Naive thymus-derived CD4-positive, alpha-beta T cell (primary cell): ENCODE measurements around the gene VEGFA. TPM values are rescaled to one million over a fixed set of nuclear protein-coding genes. Genes with fewer than 3 reads are reported as not detected.

ENCODE experiments used
- ATAC-seq: fragments of 150-1000 bp; cut with Tn5 transposase; 2 replicates; pipeline ENCODE4 v1.10.0; 2021; ENCODE audit warnings: mild to moderate bottlenecking, moderate library complexity
- CTCF ChIA-PET: fragments of 350-600 bp; sonication (Branson Sonifier 250); formaldehyde crosslinking; loops from one replicate; lab custom pipeline; 2021; ENCODE audit warnings: antibody characterized with exemption; lab: Charles Lee
- POLR2A ChIA-PET: fragments of 350-600 bp; sonication (Branson Sonifier 250); formaldehyde crosslinking; loops from one replicate; lab custom pipeline; 2021; ENCODE audit warnings: antibody characterized with exemption, inconsistent platforms; lab: Charles Lee
- DNase-seq, 9 donors: peaks; one replicate each; pipeline versions ENCODE4 v3.0.0 to v3.0.0-alpha.2; 2020 to 2022; ENCODE audit warnings: mixed read lengths in 1 of 9
- H3K27ac ChIP-seq: one replicate; pipeline ENCODE4 v1.7.0; 2013; ENCODE audit warnings: mild to moderate bottlenecking, low read depth, low read length, moderate library complexity
- H3K27me3 ChIP-seq, 2 donors: one replicate each; pipeline ENCODE4 v1.7.0; 2013; ENCODE audit warnings: low read length in 2 of 2, mild to moderate bottlenecking in 2 of 2, moderate library complexity in 2 of 2; ENCODE audit not compliant: control insufficient read depth in 2 of 2, insufficient read depth in 2 of 2
- H3K36me3 ChIP-seq, 3 experiments: 1 replicate in 2 of 3; 2 replicates in 1 of 3; pipeline ENCODE4 v1.7.0; 2013; ENCODE audit warnings: low read length in 3 of 3, mild to moderate bottlenecking in 3 of 3, moderate library complexity in 1 of 3; ENCODE audit not compliant: insufficient read depth in 3 of 3, control insufficient read depth in 2 of 3
- H3K4me1 ChIP-seq, 2 donors: one replicate each; pipeline ENCODE4 v1.7.0; 2013; ENCODE audit warnings: low read length in 2 of 2, mild to moderate bottlenecking in 2 of 2, moderate library complexity in 1 of 2; ENCODE audit not compliant: control insufficient read depth in 2 of 2, insufficient read depth in 2 of 2
- H3K4me3 ChIP-seq: 2 replicates; pipeline ENCODE4 v1.7.0; 2013; ENCODE audit warnings: mild to moderate bottlenecking, low read length
- H3K9me3 ChIP-seq, 3 experiments: 1 replicate in 2 of 3; 2 replicates in 1 of 3; pipeline ENCODE4 v1.7.0; 2013; ENCODE audit warnings: low read length in 3 of 3; ENCODE audit not compliant: control insufficient read depth in 2 of 3
- H3K27ac Mint-ChIP-seq, 9 donors: one replicate each; pipeline ENCODE4 v1.8.0; 2020 to 2022; ENCODE audit warnings: mixed read lengths in 9 of 9, mild to moderate bottlenecking in 8 of 9, moderate library complexity in 5 of 9, inconsistent platforms in 2 of 9
- H3K27me3 Mint-ChIP-seq, 5 donors: one replicate each; pipeline ENCODE4 v1.8.0; 2021 to 2022; ENCODE audit warnings: mixed read lengths in 5 of 5, mild to moderate bottlenecking in 1 of 5
- H3K36me3 Mint-ChIP-seq, 5 donors: one replicate each; pipeline ENCODE4 v1.8.0; 2020 to 2022; ENCODE audit warnings: mixed read lengths in 5 of 5, mild to moderate bottlenecking in 3 of 5, inconsistent platforms in 1 of 5
- H3K4me1 Mint-ChIP-seq, 7 donors: one replicate each; pipeline ENCODE4 v1.8.0; 2020 to 2022; ENCODE audit warnings: mixed read lengths in 7 of 7, mild to moderate bottlenecking in 3 of 7, inconsistent platforms in 1 of 7
- H3K4me3 Mint-ChIP-seq, 10 donors: one replicate each; pipeline ENCODE4 v1.8.0; 2020 to 2022; ENCODE audit warnings: mild to moderate bottlenecking in 10 of 10, mixed read lengths in 10 of 10, moderate library complexity in 6 of 10, inconsistent platforms in 2 of 10
- H3K9me3 Mint-ChIP-seq, 11 donors: one replicate each; pipeline ENCODE4 v1.8.0; 2020 to 2022; ENCODE audit warnings: mixed read lengths in 11 of 11, mild to moderate bottlenecking in 4 of 11, inconsistent platforms in 1 of 11, moderate library complexity in 1 of 11
- intact Hi-C, 2 donors: fragments of 100-400 bp; cut with micrococcal nuclease; formaldehyde crosslinking; loops; one replicate each; pipeline ENCODE4 v1.15.1; 2023
- polyA plus RNA-seq, 2 donors: library from polyadenylated mRNA; unstranded; fragments of 300-500 nt; fragmentation: Illumina TruSeq; gene quantifications; one replicate each; pipeline ENCODE4 v1.2.3, GENCODE V29; 2021
- total RNA-seq, 6 experiments: library from RNA in 5 of 6; stranded (reverse) in 5 of 6; gene quantifications; 1 replicate in 5 of 6; 2 replicates in 1 of 6; pipeline ENCODE4 v1.2.3 and lab custom pipeline; 2021 to 2026

The VEGFA gene
- total and polyA plus RNA-seq, 7 experiments from 2014 or later, result 0.26 to 72.1 (median 10.2) TPM; not detected in 1

DNA sequence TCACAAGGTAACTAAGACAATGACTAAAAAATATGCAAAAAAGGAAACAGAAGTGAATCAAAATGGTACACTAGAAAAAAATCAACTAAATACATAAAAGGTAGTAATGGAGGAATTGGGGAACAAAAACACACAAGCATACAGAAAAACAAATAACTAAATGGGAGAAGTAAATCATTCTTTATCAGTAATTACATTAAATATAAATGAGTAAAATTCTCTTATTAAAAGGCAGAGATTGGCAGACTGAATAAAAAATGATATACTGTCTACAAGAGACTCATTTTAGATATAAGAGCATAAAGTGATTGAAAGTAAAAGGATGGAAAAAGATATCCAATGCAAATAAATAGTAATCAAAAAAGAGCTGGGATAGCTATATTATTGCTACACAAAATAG is 39.4 kb upstream of the VEGFA start:
- peaks cover 7 to 15% of the 10 kb centered on the region in 2 donors for H3K4me1 ChIP-seq

GRCh38 chr6:43733471-43734293 is 36.3 kb upstream of the VEGFA start:
- Mint-ChIP-seq H3K27me3 (peaks cover 0 to 2% (median 0%) of the 10 kb centered on the region in 5 donors), H3K36me3 (peaks cover 0 to 12% (median 6%) of the 10 kb centered on the region in 5 donors), H3K4me3 (peak overlapping the region in 2 of 10 donors; percentile 26 to 35), H3K27ac (peak overlapping the region in 4 of 9 donors; percentile 24 to 60 (median 42)), H3K9me3 (peaks cover 0 to 32% (median 18%) of the 10 kb centered on the region in 11 donors), H3K4me1 (peaks cover 0 to 21% (median 10%) of the 10 kb centered on the region in 7 donors)
- Histone ChIP-seq H3K9me3 (peaks cover 0 to 4% (median 0%) of the 10 kb centered on the region in 3 experiments), H3K36me3 (no peaks in the 10 kb centered on the region), H3K4me1 (peaks cover 6 to 10% of the 10 kb centered on the region in 2 donors), H3K27me3 (no peaks in the 10 kb centered on the region), H3K27ac (no peak overlapping the region), H3K4me3 (no peak overlapping the region)
- CTCF ChIA-PET, result interaction anchor here (1.0 kb wide), 1 partner anchor 35 kb away, joined by 4 read pairs; no protein-coding TSS in a partner anchor
- DNase-seq (peak in 3 of 9 donors; percentile 23 to 54 (median 44)), ATAC-seq (peak; percentile 89)
- intact Hi-C loops, result no loop called here
- POLR2A ChIA-PET, result no interaction called here

More for the DNA sequence above, 39.4 kb upstream of the VEGFA start:
- Histone ChIP-seq H3K9me3 (peaks cover 0 to 4% (median 0%) of the 10 kb centered on the region in 3 experiments), H3K4me3 (no peak overlapping the region), H3K36me3 (no peaks in the 10 kb centered on the region), H3K27ac (no peak overlapping the region), H3K27me3 (no peaks in the 10 kb centered on the region)
- peaks cover 0 to 32% (median 18%) of the 10 kb centered on the region in 11 donors for H3K9me3 Mint-ChIP-seq
- H3K27ac Mint-ChIP-seq, result no peak overlapping the region
- no peak overlapping the region for H3K4me3 Mint-ChIP-seq
- DNase-seq, result no peak
- peaks cover 0 to 12% (median 6%) of the 10 kb centered on the region in 5 donors for H3K36me3 Mint-ChIP-seq
- H3K4me1 Mint-ChIP-seq, result peaks cover 2 to 32% (median 18%) of the 10 kb centered on the region in 7 donors
- ChIA-PET POLR2A (no interaction called here), CTCF (interaction anchor here (0.7 to 1.4 kb wide), 3 partner anchors 39 to 421 kb away, joined by 3 to 5 read pairs (median 3); partner anchors contain the start of gene VEGFA)
- ATAC-seq, result no peak
- H3K27me3 Mint-ChIP-seq, result peaks cover 0 to 2% (median 0%) of the 10 kb centered on the region in 5 donors
- intact Hi-C loops, result no loop called here

GRCh38 chr6:43734294-43734665 is 35.7 kb upstream of the VEGFA start:
- Histone ChIP-seq H3K27me3 (no peaks in the 10 kb centered on the region), H3K4me3 (no peak overlapping the region), H3K27ac (no peak overlapping the region), H3K9me3 (peaks cover 0 to 4% (median 0%) of the 10 kb centered on the region in 3 experiments), H3K4me1 (peaks cover 6 to 10% of the 10 kb centered on the region in 2 donors), H3K36me3 (no peaks in the 10 kb centered on the region)
- ChIA-PET POLR2A (no interaction called here), CTCF (interaction anchor here (1.0 kb wide), 1 partner anchor 35 kb away, joined by 4 read pairs; no protein-coding TSS in a partner anchor)
- intact Hi-C loops, result no loop called here
- no peak for ATAC-seq
- H3K4me3 Mint-ChIP-seq, result no peak overlapping the region
- H3K4me1 Mint-ChIP-seq, result peaks cover 0 to 21% (median 10%) of the 10 kb centered on the region in 7 donors
- H3K9me3 Mint-ChIP-seq, result peaks cover 0 to 32% (median 18%) of the 10 kb centered on the region in 11 donors
- no peak overlapping the region for H3K27ac Mint-ChIP-seq
- DNase-seq, result no peak
- H3K36me3 Mint-ChIP-seq, result peaks cover 0 to 12% (median 6%) of the 10 kb centered on the region in 5 donors
- H3K27me3 Mint-ChIP-seq, result peaks cover 0 to 2% (median 0%) of the 10 kb centered on the region in 5 donors

- peaks cover 0 to 21% (median 10%) of the 10 kb centered on the region in 7 donors for H3K4me1 Mint-ChIP-seq
- peaks cover 0 to 8% (median 4%) of the 10 kb centered on the region in 5 donors for H3K36me3 Mint-ChIP-seq
- no peaks in the 10 kb centered on the region for H3K27me3 ChIP-seq
- peaks cover 0 to under 1% (median 0%) of the 10 kb centered on the region in 3 experiments for H3K9me3 ChIP-seq
- no peaks in the 10 kb centered on the region for H3K36me3 ChIP-seq
- DNase-seq, result peak in 1 of 9 donors; percentile 13
- CTCF ChIA-PET, result no interaction called here
- H3K4me3 ChIP-seq, result no peak overlapping the region
- POLR2A ChIA-PET, result no interaction called here
- H3K4me3 Mint-ChIP-seq, result no peak overlapping the region
- H3K4me1 ChIP-seq, result peaks cover 6 to 10% of the 10 kb centered on the region in 2 donors
- intact Hi-C loops, result no loop called here
- ATAC-seq, result no peak
- peaks cover 0 to 2% (median 0%) of the 10 kb centered on the region in 5 donors for H3K27me3 Mint-ChIP-seq
- H3K9me3 Mint-ChIP-seq, result peaks cover 0 to 20% (median 10%) of the 10 kb centered on the region in 11 donors
- H3K27ac ChIP-seq, result no peak overlapping the region
- no peak overlapping the region for H3K27ac Mint-ChIP-seq
Measured at GRCh38 chr6:43735642-43736199, 34.3 kb upstream of the VEGFA start.

DNA sequence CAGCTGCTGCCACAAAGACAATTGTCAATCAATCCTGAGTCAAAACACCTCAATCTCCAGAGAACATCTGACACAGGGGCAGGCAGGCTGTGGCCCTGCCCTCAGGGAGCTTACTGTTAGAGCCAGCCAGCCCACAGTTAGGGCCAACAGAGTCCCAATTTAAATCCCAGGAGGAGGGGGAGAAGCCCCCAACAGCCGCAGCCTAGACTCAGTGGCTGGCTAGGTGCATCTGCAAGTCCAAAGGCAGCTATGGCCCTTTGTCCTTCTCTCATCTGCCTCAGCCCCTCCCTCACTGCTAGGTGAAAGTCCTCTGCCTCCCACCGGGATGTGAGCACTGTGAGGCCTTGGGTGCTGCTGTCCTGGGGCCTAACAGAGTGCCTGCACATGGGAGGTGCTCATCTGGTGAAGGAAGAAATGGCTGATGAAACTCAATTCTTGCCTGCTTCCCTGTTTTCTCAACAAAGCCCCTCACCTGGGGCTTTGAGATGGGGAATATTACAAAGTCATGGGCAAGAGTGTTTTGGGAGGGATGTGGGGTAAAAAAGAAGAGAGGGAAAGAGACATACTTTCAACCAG is 33.7 kb upstream of the VEGFA start:
- intact Hi-C loops, result no loop called here
- POLR2A ChIA-PET, result no interaction called here
- Histone ChIP-seq H3K4me3 (no peak overlapping the region), H3K36me3 (no peaks in the 10 kb centered on the region), H3K4me1 (peaks cover 6 to 10% of the 10 kb centered on the region in 2 donors), H3K9me3 (no peaks in the 10 kb centered on the region), H3K27me3 (no peaks in the 10 kb centered on the region), H3K27ac (no peak overlapping the region)
- H3K27me3 Mint-ChIP-seq, result peaks cover 0 to 2% (median 0%) of the 10 kb centered on the region in 5 donors
- no peak for ATAC-seq
- H3K4me3 Mint-ChIP-seq, result no peak overlapping the region
- CTCF ChIA-PET, result no interaction called here
- peak overlapping the region in 1 of 9 donors; percentile 47 for H3K27ac Mint-ChIP-seq
- no peak for DNase-seq
- peaks cover 0 to 21% (median 10%) of the 10 kb centered on the region in 7 donors for H3K4me1 Mint-ChIP-seq
- peaks cover 0 to 15% (median 4%) of the 10 kb centered on the region in 11 donors for H3K9me3 Mint-ChIP-seq
- H3K36me3 Mint-ChIP-seq, result peaks cover 0 to 4% (median 2%) of the 10 kb centered on the region in 5 donors

DNA sequence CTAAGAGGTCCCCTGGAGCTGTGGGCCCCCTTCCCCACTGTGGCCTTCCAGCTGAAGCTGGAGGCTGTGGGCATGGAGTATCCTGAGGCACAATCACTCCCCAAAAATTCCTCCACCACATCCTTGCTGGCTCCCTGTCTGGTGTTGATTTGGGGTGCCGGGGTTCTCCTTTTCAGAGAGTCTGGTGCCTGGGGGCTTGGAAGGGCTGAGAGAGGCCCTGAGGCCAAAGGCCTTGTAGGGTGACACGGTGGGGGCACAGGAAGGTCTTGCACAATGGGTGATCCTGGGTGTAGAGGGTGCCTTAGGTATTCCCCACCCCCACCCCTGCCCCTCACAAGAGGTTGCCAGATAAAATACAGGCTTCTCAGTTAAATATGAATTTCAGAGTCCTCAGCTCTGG is 33.2 kb upstream of the VEGFA start:
- Mint-ChIP-seq H3K36me3 (peaks cover 0 to 4% (median 0%) of the 10 kb centered on the region in 5 donors), H3K9me3 (peaks cover 0 to 9% (median 3%) of the 10 kb centered on the region in 11 donors), H3K27me3 (peaks cover 0 to 2% (median 0%) of the 10 kb centered on the region in 5 donors), H3K27ac (no peak overlapping the region), H3K4me1 (peaks cover 0 to 21% (median 10%) of the 10 kb centered on the region in 7 donors), H3K4me3 (no peak overlapping the region)
- ChIA-PET POLR2A (no interaction called here), CTCF (no interaction called here)
- no peaks in the 10 kb centered on the region for H3K9me3 ChIP-seq
- no peaks in the 10 kb centered on the region for H3K27me3 ChIP-seq
- no peak overlapping the region for H3K4me3 ChIP-seq
- intact Hi-C loops, result no loop called here
- H3K4me1 ChIP-seq, result peaks cover 6 to 10% of the 10 kb centered on the region in 2 donors
- DNase-seq (no peak), ATAC-seq (no peak)
- H3K36me3 ChIP-seq, result no peaks in the 10 kb centered on the region
- H3K27ac ChIP-seq, result no peak overlapping the region
